HG03469 (cell line): ENCODE measurements around the gene ZNF25.
"Not testable (repeated sequence)": the region's sequence is repeated elsewhere in the genome, so short reads cannot be mapped to it uniquely, and the experiment has no call there.

Source experiments
- ATAC-seq: cut with Tn5 transposase; IDR thresholded peaks from one replicate; pipeline ENCODE4 v1.9.1; 2021; ENCODE audit warnings: mild to moderate bottlenecking, moderate library complexity, moderate number of reproducible peaks; ENCODE audit not compliant: unreplicated experiment

Gene ZNF25

GRCh38 chr10:37976091-37976879 is at the start of gene ZNF25:
Gene ZNF25 (minus strand): TSS chr10:37976647. CDS start chr10:37971722, 4,925 bp downstream.
- ATAC-seq, result peak; percentile 93

GRCh38 chr10:38025283-38025682 is 48.8 kb upstream of the ZNF25 start:
- peak; percentile 91 for ATAC-seq

GRCh38 chr10:38019124-38019523 is 42.7 kb upstream of the ZNF25 start:
- not testable (repeated sequence) for ATAC-seq

- ATAC-seq, result no peak
Measured at GRCh38 chr10:38016354-38016753, 39.9 kb upstream of the ZNF25 start.

GRCh38 chr10:38010119-38010903 is 33.9 kb upstream of the ZNF25 start, which contains the start of gene ZNF33A:
Gene ZNF33A (plus strand): TSS chr10:38010675. CDS start chr10:38012342, 1,667 bp downstream.
- peak; percentile 82 for ATAC-seq

- ATAC-seq, result no peak
Measured at GRCh38 chr10:38007991-38008390, 31.5 kb upstream of the ZNF25 start.

GRCh38 chr10:38007551-38007950 is 31.1 kb upstream of the ZNF25 start:
- ATAC-seq, result no peak

- ATAC-seq, result no peak
Measured at GRCh38 chr10:38003588-38003987, 27.1 kb upstream of the ZNF25 start.

GRCh38 chr10:38003026-38003425 is 26.6 kb upstream of the ZNF25 start:
- no peak for ATAC-seq

- not testable (repeated sequence) for ATAC-seq
Measured at GRCh38 chr10:38000474-38000873, 24.0 kb upstream of the ZNF25 start.

- not testable (repeated sequence) for ATAC-seq
Measured at GRCh38 chr10:37998920-37999319, 22.5 kb upstream of the ZNF25 start.

- ATAC-seq, result no peak
Measured at GRCh38 chr10:37992083-37992482, 15.6 kb upstream of the ZNF25 start.

GRCh38 chr10:37991655-37992054 is 15.2 kb upstream of the ZNF25 start:
- ATAC-seq, result no peak

GRCh38 chr10:37976880-37977203 is 395 bp upstream of the ZNF25 start:
- ATAC-seq, result no peak

- ATAC-seq, result no peak
Measured at GRCh38 chr10:37975401-37975991, 951 bp downstream of the ZNF25 start.

- ATAC-seq, result no peak
Measured at GRCh38 chr10:37972396-37972795, 4.1 kb downstream of the ZNF25 start.

GRCh38 chr10:37965006-37965405 is 11.4 kb downstream of the ZNF25 start:
- ATAC-seq, result no peak

- no peak for ATAC-seq
Measured at GRCh38 chr10:37960591-37961137, 15.8 kb downstream of the ZNF25 start.

- no peak for ATAC-seq
Measured at GRCh38 chr10:37957841-37958240, 18.6 kb downstream of the ZNF25 start.

GRCh38 chr10:37952926-37953325 is 23.5 kb downstream of the ZNF25 start:
- no peak for ATAC-seq

- ATAC-seq, result no peak
Measured at GRCh38 chr10:37952043-37952755, 24.2 kb downstream of the ZNF25 start.
